Suppressor macrophage (primary cell): ENCODE data around the gene TULP4.
"Not testable (repeated sequence)": the region's sequence is repeated elsewhere in the genome, so short reads cannot be mapped to it uniquely, and the experiment has no call there.

Experiments used
- DNase-seq, 4 experiments: peaks; one replicate each; pipeline ENCODE4 v3.0.0-alpha.2; 2020 to 2022

The TULP4 gene

GRCh38 chr6:158471339-158471738 lies 159.1 kb downstream of the TULP4 start:
- peak; percentile 17 to 68 (median 42) for DNase-seq

DNA sequence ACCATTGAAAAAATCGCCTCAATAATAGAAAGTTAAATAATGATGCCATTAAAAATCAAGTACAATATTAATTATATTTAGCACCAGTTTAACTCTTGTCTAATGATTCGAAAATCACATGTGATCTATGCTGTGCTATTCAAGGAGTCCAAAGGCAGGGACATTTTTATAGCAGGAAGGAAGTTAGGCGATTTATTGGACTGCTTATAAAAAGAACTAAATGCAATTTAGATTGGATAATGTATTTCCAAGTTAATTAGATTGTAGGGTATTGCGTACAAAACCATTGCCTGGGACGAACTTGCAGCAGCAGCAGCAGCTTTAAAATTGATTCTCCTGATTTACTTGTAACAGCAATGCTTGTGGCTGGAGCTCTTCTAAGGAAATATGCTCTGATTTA lies 160.2 kb downstream of the TULP4 start:
- no peak for DNase-seq

DNA sequence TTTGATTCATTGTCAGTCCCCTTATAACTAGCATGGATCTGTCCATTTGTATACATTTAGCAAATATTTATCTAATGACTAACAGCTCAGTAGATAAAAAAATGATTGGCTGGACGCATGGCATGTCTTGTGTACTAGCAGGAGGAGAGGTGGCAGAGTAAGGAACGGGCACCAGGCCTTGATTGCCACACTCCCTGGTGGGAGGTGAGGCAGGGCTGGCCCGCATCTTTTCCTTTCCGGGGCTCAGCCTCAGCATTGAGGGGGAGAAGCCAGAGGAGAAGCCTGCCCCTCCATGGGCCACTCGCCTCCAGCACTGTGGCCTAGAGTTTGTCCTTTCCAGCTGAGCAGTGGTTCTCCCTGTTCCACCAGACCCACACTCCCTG lies 162.7 kb downstream of the TULP4 start:
- DNase-seq: no peak

- peak; percentile 42 to 80 (median 68) for DNase-seq
Measured at GRCh38 chr6:158475344-158476302, 163.4 kb downstream of the TULP4 start.

DNA sequence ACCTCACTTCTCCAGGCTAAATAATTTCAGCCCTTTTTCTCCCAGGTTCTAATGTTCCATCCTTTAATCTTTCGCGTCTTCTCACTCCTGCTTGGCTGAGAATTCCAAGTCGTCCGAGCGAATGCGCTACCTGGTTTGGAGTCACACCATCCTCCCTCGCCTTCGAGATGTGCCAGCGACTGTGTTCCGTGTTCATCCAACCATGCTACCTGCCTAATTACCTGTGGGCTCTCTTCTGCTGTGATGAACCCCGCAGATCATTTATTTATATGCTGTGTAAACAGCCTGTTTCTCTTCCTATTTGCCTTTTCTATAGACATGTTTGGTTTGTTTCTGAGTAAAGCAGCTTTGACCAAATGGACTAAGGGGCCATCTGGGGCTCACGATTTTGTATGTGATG lies 164.1 kb downstream of the TULP4 start:
- DNase-seq: no peak

DNA sequence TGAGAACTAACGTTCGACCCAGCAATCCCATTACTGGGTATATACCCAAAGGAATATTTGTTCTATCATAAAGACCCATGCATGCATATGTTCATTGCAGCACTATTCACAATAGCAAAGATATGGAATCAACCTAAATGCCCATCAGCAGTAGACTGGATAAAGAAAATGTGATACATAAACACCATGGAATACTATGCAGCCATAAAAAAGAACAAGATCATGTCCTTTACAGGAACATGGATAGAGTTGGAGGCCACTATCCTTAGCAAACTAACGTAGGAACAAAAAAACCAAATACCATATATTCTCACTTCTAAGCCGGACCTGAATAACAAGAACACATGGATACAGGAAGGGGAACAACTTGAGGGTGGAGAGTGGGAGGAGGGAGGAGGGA lies 165.5 kb downstream of the TULP4 start:
- not testable (repeated sequence) for DNase-seq

- no peak for DNase-seq
Measured at GRCh38 chr6:158480989-158481388, 168.7 kb downstream of the TULP4 start.

DNA sequence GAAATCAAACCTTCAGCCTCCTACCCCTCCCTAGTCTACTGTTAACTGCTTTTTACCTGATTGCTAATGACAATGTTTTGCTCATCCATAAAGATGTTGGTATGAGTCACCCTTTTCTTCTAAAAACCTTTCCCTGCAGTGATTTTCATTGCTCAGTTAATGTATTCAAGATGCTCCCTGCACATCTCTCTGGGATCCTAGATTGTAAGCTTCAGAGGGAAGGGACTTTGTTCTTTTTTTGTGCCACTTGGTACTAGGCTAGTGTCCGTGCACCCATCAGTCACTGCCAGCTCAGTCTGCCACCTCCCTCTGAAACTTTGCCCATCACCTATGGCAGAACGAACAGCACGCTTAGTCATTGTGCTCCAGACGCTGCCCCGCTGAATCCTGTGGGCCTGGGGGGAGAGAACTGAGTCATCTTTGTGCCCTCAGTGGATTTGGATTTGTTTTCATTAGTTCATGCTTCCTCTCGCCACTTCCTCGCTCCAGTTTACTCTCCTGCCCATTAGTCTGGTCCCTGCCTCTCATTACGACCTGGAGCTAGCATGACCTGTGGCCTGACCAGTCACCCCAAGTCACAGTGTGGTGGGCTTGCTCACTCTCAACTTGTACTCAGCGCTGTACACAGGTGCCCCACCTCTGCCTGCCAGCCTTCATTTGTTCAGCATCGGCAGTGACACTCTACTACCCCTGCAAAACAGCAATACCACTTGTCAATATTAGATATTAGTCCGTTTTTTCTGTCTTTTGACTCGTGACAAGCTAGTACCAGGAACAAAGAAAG lies 169.6 kb downstream of the TULP4 start:
- DNase-seq: peak in 2 of 4 experiments; percentile 13 to 20

- peak; percentile 15 to 60 (median 58) for DNase-seq
Measured at GRCh38 chr6:158485431-158485830, 173.2 kb downstream of the TULP4 start.

DNA sequence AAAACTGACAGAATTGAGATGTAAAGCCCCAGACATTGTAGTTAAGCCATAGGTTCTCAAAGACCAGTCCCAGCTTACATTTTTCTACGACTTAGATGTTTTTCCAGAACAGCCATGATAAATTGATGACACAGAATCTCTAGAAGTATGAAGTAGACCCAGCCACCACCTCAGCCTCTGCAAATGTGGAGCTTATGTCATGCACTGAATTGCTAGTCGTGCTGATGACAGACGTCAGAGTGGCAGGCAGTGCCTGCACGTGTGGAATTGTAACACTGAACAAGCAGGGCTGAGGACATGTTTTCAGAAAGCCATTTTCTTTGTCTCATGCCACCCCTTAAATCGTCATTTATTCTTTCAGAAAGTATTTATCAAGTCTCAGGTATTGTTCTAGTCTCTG lies 175.2 kb downstream of the TULP4 start:
- DNase-seq: peak in 3 of 4 experiments; percentile 29 to 43 (median 30)

DNA sequence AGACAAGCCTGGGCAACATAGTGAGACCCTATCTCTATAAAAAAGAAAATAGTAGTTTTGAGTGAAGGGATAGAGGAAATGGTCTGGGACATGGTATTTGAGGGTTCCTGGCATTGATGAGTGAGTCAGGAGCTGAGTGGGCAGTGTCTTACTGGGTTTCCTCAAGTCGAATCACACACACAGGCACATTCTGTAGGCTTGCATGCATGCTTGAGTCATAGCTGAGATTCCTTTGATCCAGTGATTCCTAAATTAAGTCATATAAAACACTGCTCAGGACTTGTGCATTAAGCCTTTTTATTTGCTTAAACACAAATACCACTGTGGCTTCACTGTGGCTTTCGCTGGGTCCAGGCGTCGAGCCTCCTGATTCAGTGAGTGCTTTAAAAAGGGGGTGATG lies 175.8 kb downstream of the TULP4 start:
- peak; percentile 57 to 84 (median 74) for DNase-seq

DNA sequence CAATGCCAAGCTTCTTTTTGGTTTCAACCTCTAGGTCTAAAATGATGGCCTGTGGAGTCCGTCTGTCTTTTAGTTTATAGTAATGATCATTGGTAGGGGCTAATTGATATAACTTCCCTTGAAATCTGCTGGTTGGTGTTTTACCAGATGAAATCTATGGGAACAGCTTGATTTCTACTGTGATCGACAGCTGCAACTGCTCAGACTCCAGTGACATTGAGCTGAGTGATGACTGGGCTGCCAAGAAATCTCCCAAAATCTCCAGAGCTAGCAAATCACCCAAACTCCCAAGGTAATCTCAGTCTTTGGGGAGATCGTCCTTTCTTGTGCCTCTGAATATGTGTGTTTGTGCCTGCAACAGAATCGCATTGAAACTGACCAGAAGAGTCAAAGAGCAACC lies 177.2 kb downstream of the TULP4 start:
- no peak for DNase-seq

GRCh38 chr6:158492881-158493280 lies 180.6 kb downstream of the TULP4 start:
- no peak for DNase-seq

DNA sequence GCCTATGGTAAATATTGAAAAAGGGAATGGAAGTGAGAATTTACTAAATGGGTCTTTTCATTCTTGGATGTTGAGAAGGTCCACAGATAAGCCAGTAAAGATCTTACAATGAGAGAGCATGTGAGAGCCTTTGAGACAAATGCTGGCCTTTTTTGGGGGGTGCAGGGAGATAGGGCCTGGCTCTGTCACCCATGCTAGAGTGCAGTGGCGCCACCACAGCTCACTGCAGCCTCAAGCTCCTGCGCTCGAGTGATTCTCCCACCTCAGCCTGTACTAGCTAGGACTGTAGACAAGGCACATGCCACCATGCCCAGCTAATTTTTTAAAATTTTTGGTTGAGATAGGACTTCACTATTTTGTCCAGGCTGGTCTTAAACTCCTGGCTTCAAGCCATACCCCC lies 184.4 kb downstream of the TULP4 start:
- no peak for DNase-seq

DNA sequence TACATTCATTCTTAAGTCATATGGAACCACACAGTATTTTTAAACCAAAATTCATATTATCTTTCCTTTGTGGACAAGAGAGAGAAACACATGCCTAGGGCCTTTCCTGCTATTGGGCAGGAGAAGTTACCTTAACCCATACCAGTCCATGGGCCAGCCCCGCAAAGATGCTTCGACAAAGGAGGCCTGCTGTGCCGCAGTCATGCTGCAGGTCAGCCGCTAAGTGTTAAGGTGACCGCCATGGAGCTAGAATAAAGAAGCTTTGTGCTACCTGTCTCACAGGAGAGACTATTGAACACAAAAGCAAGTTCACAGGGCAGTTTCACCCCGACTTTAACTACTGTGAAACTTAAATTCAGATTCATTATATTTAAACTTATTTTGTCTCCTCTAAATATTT lies 185.4 kb downstream of the TULP4 start:
- no peak for DNase-seq

GRCh38 chr6:158498362-158498761 lies 186.1 kb downstream of the TULP4 start:
- DNase-seq: no peak

DNA sequence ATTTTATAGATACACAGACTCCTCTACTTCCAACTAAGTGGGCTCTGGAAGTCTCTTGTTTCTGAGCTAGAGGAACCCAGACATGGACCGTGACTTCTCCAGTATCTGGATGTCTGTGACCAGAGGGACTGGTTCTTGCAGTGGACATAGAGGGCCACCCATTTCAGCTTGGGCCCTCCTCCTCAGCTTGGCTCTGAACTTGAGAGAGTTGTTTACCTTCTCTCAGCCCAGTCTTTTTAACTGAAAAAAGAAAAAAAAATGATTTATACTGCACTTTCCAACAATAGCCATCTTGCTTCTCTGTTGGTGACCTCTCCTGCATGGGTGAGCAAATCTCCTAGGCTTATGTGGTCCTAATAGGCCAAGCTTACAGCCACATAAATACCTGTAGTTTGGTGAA lies 187.3 kb downstream of the TULP4 start:
- DNase-seq: no peak

DNA sequence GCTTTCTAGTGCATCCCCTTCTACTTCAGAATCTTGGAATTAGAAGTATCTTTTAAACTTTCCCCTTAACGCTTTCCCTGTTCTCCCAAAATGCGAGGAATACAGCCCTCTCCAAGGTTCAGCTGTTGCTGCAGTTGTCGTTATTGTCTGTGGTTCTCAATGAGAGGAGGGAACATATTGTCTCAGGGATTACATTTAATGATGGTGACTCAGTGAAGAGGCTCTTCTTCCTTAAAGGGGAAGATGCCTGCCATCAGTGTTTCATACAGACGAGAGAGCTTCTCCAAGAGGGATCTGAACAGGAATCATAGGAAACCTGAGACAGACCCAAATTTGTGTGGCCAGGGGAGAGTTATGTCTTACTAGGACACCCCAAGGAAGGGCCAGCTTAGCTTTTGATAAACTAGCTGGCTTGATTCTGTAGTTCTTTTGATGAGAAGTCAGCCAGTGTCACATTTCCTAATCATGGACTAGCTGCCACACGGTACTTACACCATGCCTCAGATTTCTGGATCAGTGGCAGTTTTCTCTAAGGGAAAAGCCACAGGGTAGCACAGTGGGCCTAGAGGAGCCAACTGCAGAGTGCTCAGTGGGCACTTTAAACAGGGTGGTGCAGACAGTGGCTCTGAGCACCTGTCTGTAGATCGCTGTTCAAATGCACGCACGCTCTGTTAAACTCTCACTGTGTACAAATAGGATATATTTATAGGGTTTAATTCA lies 187.9 kb downstream of the TULP4 start:
- no peak for DNase-seq

DNA sequence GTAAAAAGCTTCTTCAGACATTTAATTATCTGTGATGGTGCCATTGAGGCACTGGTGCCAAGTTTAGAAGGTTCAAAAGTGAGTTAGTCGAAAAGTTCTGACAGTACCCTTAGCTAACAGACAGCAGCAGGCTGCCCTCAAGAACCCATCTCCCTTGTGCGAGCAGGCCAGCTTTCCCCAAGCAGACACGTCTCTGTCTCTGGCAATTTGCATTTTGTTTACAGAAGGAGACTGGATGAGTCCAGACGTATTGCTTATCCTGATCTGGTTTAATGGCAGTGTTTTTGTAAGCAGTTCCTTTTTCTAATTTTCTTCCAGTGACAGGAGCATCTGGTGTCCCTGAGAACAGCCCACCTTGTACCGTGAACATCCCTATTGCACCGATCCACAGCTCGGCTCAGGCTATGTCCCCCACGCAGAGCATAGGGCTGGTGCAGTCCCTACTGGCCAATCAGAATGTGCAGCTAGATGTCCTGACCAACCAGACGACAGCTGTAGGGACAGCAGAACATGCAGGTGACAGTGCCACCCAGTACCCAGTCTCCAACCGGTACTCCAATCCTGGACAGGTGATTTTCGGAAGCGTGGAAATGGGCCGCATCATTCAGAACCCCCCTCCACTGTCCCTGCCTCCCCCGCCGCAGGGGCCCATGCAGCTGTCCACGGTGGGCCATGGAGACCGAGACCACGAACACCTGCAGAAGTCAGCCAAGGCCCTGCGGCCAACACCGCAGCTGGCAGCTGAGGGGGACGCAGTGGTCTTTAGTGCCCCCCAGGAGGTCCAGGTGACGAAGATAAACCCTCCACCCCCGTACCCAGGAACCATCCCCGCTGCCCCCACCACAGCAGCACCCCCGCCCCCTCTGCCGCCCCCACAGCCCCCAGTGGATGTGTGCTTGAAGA lies 189.3 kb downstream of the TULP4 start:
- DNase-seq: no peak

- no peak for DNase-seq
Measured at GRCh38 chr6:158502263-158502950, 190.1 kb downstream of the TULP4 start.

DNA sequence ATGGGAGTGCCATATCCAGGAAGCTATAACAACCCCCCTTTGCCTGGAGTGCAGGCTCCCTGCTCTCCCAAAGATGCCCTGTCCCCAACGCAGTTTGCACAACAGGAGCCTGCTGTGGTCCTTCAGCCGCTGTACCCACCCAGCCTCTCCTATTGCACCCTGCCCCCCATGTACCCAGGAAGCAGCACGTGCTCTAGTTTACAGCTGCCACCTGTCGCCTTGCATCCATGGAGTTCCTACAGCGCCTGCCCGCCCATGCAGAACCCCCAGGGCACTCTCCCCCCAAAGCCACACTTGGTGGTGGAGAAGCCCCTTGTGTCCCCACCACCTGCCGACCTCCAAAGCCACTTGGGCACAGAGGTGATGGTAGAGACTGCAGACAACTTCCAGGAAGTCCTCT lies 191.0 kb downstream of the TULP4 start:
- DNase-seq: no peak
